Natural killer cell (primary cell): ENCODE measurements around the gene ZNF536. TPM values are rescaled to one million over a fixed set of nuclear protein-coding genes. Genes with fewer than 3 reads are reported as not detected.
"Not testable (repeated sequence)": the region's sequence is repeated elsewhere in the genome, so short reads cannot be mapped to it uniquely, and the experiment has no call there.

Source experiments
- ATAC-seq, 3 donors: fragments of 150-1000 bp in 2 of 3; fragments of 200-7000 bp in 1 of 3; cut with Tn5 transposase; 1 replicate in 1 of 3; 2 replicates in 2 of 3; pipeline ENCODE4 v1.10.0; 2021; ENCODE audit warnings: mild to moderate bottlenecking in 2 of 3, moderate library complexity in 2 of 3
- DNase-seq, 2 donors: peaks; one replicate each; pipeline versions ENCODE4 v3.0.0 to v3.0.0-alpha.2; 2013 to 2021; ENCODE audit warnings: mixed read lengths in 1 of 2
- H3K27ac ChIP-seq: one replicate; pipeline ENCODE4 v1.5.1; 2013; ENCODE audit warnings: mild to moderate bottlenecking, low read length
- H3K27me3 ChIP-seq: one replicate; pipeline ENCODE4 v1.6.1; 2013; ENCODE audit warnings: low read length; ENCODE audit not compliant: control insufficient read depth, insufficient read depth
- H3K36me3 ChIP-seq: one replicate; pipeline ENCODE4 v1.6.1; 2013; ENCODE audit warnings: low read length; ENCODE audit not compliant: control insufficient read depth, insufficient read depth
- H3K4me1 ChIP-seq: one replicate; pipeline ENCODE4 v1.6.1; 2013; ENCODE audit warnings: low read length; ENCODE audit not compliant: control insufficient read depth, insufficient read depth
- H3K4me3 ChIP-seq: one replicate; pipeline ENCODE4 v1.5.1; 2013; ENCODE audit warnings: low read length
- H3K9me3 ChIP-seq: one replicate; pipeline ENCODE4 v1.6.1; 2013; ENCODE audit warnings: low read length; ENCODE audit not compliant: control insufficient read depth, insufficient read depth
- H3K27ac Mint-ChIP-seq, 2 donors: one replicate each; pipeline ENCODE4 v1.8.0; 2022; ENCODE audit warnings: mild to moderate bottlenecking in 2 of 2, mixed read lengths in 2 of 2, moderate library complexity in 1 of 2
- H3K27me3 Mint-ChIP-seq, 2 donors: one replicate each; pipeline ENCODE4 v1.8.0; 2022; ENCODE audit warnings: low read depth in 2 of 2, mixed read lengths in 2 of 2
- H3K36me3 Mint-ChIP-seq: one replicate; pipeline ENCODE4 v1.8.0; 2022; ENCODE audit warnings: mixed read lengths
- H3K4me1 Mint-ChIP-seq, 2 donors: one replicate each; pipeline ENCODE4 v1.8.0; 2022; ENCODE audit warnings: mixed read lengths in 2 of 2
- H3K4me3 Mint-ChIP-seq: one replicate; pipeline ENCODE4 v1.8.0; 2022; ENCODE audit warnings: mild to moderate bottlenecking, moderate library complexity, mixed read lengths
- H3K9me3 Mint-ChIP-seq, 2 donors: one replicate each; pipeline ENCODE4 v1.8.0; 2022; ENCODE audit warnings: mixed read lengths in 2 of 2
- WGBS: methylation state at CpG from one replicate; pipeline ENCODE4 v1.1.7; 2013; ENCODE audit warnings: missing lambda C conversion rate; ENCODE audit not compliant: insufficient coverage; 5-methylcytosine and 5-hydroxymethylcytosine counted together
- intact Hi-C: fragments of 100-400 bp; cut with micrococcal nuclease; formaldehyde crosslinking; loops from one replicate; pipeline ENCODE4 v1.14.2; 2022
- total RNA-seq, 4 donors: library from RNA; stranded (reverse); fragments of 120-200 nt in 1 of 4; gene quantifications; one replicate each; pipeline versions ENCODE4 v1.2.3 to v1.2.4, GENCODE V29; 2013 to 2022
- TF ChIP-seq, protein P1 (sequence below): fragments of 200-600 bp; IDR thresholded peaks from one replicate; pipeline ENCODE4 v1.8.0; 2022; ENCODE audit warnings: antibody characterized with exemption

ZNF536 gene
- total RNA-seq, 3 donors from 2014 or later (not counting 1 experiment from before 2014, with no cell fraction given): not detected

DNA sequence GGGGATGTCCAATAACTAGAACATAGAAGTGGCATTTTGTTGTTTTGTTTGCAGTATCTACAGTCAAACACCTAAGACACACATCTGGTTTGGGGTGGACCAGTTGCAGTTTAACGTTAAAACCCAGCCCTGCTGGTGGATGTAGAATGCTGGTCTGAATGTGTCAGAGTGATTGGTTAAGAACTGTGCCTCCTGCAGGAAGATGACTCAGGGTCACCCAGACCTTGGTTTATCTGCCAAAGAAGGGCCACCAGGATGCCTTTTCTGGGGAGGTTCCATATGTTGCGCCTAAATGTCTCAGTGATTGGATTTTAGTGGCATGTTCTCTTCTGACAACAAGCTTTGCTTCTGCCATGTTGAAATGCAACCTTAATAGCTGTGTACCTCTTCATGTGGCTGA is 23.1 kb downstream of the ZNF536 start:
- 75% methylated on average over 2 of the region's 2 CpGs for WGBS
- no peaks in the 10 kb centered on the region for H3K9me3 ChIP-seq
- Mint-ChIP-seq H3K9me3 (peaks cover 0 to 2% of the 10 kb centered on the region in 2 donors), H3K4me1 (no peaks in the 10 kb centered on the region), H3K4me3 (no peak overlapping the region), H3K36me3 (no peaks in the 10 kb centered on the region), H3K27me3 (peaks cover 10 to 22% of the 10 kb centered on the region in 2 donors), H3K27ac (no peak overlapping the region)
- H3K4me1 ChIP-seq: no peaks in the 10 kb centered on the region
- no peaks in the 10 kb centered on the region for H3K36me3 ChIP-seq
- no peak for ATAC-seq
- H3K4me3 ChIP-seq: no peak overlapping the region
- no peak overlapping the region for H3K27ac ChIP-seq
- no peaks in the 10 kb centered on the region for H3K27me3 ChIP-seq
- TF ChIP-seq, protein P1, sequence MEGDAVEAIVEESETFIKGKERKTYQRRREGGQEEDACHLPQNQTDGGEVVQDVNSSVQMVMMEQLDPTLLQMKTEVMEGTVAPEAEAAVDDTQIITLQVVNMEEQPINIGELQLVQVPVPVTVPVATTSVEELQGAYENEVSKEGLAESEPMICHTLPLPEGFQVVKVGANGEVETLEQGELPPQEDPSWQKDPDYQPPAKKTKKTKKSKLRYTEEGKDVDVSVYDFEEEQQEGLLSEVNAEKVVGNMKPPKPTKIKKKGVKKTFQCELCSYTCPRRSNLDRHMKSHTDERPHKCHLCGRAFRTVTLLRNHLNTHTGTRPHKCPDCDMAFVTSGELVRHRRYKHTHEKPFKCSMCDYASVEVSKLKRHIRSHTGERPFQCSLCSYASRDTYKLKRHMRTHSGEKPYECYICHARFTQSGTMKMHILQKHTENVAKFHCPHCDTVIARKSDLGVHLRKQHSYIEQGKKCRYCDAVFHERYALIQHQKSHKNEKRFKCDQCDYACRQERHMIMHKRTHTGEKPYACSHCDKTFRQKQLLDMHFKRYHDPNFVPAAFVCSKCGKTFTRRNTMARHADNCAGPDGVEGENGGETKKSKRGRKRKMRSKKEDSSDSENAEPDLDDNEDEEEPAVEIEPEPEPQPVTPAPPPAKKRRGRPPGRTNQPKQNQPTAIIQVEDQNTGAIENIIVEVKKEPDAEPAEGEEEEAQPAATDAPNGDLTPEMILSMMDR: no peak
- no peak for DNase-seq
- intact Hi-C loops: no loop called here

DNA sequence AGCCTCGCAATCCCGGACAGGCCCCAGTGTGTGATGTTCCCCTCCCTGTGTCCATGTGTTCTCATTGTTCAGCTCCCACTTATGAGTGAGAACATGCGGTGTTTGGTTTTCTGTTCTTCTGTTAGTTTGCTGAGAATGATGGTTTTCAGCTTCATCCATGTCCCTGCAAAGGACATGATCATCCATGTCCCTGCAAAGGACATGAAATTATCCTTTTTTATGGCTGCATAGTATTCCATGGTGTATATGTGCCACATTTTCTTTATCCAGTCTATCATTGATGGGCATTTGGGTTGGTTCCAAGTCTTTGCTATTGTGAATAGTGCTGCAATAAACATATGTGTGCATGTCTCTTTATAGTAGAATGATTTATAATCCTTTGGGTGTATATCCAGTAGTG is 26.4 kb downstream of the ZNF536 start:
- H3K27me3 ChIP-seq, H3K27ac ChIP-seq, H3K27ac Mint-ChIP-seq, H3K36me3 Mint-ChIP-seq, ATAC-seq, H3K36me3 ChIP-seq, H3K4me3 ChIP-seq, H3K4me1 Mint-ChIP-seq, H3K4me1 ChIP-seq, H3K4me3 Mint-ChIP-seq, H3K9me3 Mint-ChIP-seq, H3K9me3 ChIP-seq, intact Hi-C loops, DNase-seq: not testable (repeated sequence)
- peaks cover 6 to 11% of the 10 kb centered on the region in 2 donors for H3K27me3 Mint-ChIP-seq
- 100% methylated on average over 3 of the region's 3 CpGs for WGBS

DNA sequence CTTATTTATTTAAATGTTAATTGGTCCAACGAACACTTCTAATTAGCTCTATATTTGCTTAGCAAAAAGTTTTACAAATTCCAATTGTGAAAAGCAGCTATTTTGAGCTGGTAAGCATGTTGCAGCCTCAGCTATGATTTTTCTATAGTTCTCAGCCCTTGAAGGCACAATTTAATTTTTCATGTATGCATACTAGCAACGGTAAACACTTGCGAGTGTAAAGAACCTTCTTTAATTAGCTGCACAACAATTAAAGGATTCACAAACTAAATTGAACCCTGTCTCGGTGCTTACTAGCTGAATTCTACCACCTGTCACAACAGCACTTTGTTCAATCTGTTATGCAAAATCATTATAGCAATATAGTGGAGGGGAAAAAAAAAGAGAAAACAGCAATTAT is 29.8 kb downstream of the ZNF536 start:
- TF ChIP-seq, protein P1: no peak
- no peak overlapping the region for H3K27ac ChIP-seq
- ATAC-seq (no peak), DNase-seq (no peak)
- no peaks in the 10 kb centered on the region for H3K36me3 Mint-ChIP-seq
- intact Hi-C loops: no loop called here
- no peaks in the 10 kb centered on the region for H3K4me1 Mint-ChIP-seq
- H3K27me3 ChIP-seq: peaks cover 2% of the 10 kb centered on the region
- H3K4me1 ChIP-seq: no peaks in the 10 kb centered on the region
- peaks cover 0 to 5% of the 10 kb centered on the region in 2 donors for H3K27me3 Mint-ChIP-seq
- peaks cover 0 to 2% of the 10 kb centered on the region in 2 donors for H3K9me3 Mint-ChIP-seq
- no peak overlapping the region for H3K4me3 ChIP-seq
- H3K9me3 ChIP-seq: no peaks in the 10 kb centered on the region
- no peak overlapping the region for H3K27ac Mint-ChIP-seq
- 98% methylated on average over 3 of the region's 4 CpGs for WGBS
- H3K4me3 Mint-ChIP-seq: no peak overlapping the region
- no peaks in the 10 kb centered on the region for H3K36me3 ChIP-seq

DNA sequence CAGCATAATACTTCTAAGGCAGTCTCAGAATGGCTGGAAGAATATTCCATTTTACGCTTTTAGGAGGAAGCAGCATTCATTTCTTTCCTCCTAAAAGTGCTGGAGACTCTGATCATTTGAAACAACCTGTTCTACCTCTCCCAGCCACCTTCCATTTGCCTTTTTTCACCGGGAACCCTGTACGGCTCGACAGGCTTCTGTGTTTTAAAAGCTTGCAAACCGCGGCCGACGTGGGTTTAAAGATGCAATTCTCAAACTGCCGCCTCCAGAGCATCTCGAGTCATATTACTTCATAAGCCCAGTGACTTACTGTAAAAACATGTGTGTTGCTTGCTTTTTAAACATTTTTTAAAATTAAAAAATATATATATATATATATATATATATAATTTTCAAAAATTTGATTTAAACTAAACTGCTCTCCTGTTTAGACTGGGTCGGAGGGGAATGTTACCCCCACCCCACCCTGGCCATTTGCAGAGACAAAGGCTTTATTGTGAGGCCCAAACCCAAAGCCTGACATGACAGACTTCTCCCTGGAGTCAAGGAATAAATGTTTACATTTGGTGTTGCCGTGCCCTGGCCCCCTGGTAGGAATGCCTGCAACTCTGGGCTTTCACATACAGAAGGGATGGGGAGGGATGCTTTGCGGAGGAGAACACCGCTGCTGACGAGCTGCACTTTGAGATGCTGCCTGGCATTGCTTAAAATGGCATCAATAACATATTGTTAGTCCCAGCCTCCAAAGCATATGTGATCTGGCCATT is 30.4 kb downstream of the ZNF536 start:
- 83% methylated on average over 15 of the region's 15 CpGs for WGBS
- H3K9me3 ChIP-seq: no peaks in the 10 kb centered on the region

More for the DNA sequence above, 30.4 kb downstream of the ZNF536 start:
- Mint-ChIP-seq H3K36me3 (no peaks in the 10 kb centered on the region), H3K27ac (no peak overlapping the region), H3K4me3 (no peak overlapping the region), H3K4me1 (no peaks in the 10 kb centered on the region), H3K27me3 (peaks cover 0 to 5% of the 10 kb centered on the region in 2 donors), H3K9me3 (peaks cover 0 to 2% of the 10 kb centered on the region in 2 donors)
- H3K27ac ChIP-seq: no peak overlapping the region
- DNase-seq (no peak), ATAC-seq (no peak)
- H3K4me1 ChIP-seq: no peaks in the 10 kb centered on the region
- peaks cover 2% of the 10 kb centered on the region for H3K27me3 ChIP-seq
- H3K4me3 ChIP-seq: no peak overlapping the region
- intact Hi-C loops: no loop called here
- TF ChIP-seq, protein P1: no peak
- no peaks in the 10 kb centered on the region for H3K36me3 ChIP-seq
